HG03342 (cell line): ENCODE results near the gene ATXN7.

Experiments
- ATAC-seq: cut with Tn5 transposase; IDR thresholded peaks from one replicate; pipeline ENCODE4 v1.9.1; 2021; ENCODE audit warnings: mild to moderate bottlenecking, moderate library complexity; ENCODE audit not compliant: unreplicated experiment

The ATXN7 gene

GRCh38 chr3:63980019-63980418 is 116.4 kb downstream of the ATXN7 start:
- no peak for ATAC-seq

- no peak for ATAC-seq
Observed at GRCh38 chr3:63980830-63981498, 117.3 kb downstream of the ATXN7 start.

GRCh38 chr3:63981980-63982379 is 118.3 kb downstream of the ATXN7 start:
- no peak for ATAC-seq

- ATAC-seq: no peak
Observed at GRCh38 chr3:63984391-63984790, 120.7 kb downstream of the ATXN7 start.

GRCh38 chr3:63986146-63986545 is 122.5 kb downstream of the ATXN7 start:
- ATAC-seq: no peak

- ATAC-seq: no peak
Observed at GRCh38 chr3:63986831-63987230, 123.2 kb downstream of the ATXN7 start.

GRCh38 chr3:63988943-63989342 is 125.3 kb downstream of the ATXN7 start:
- no peak for ATAC-seq

- no peak for ATAC-seq
Observed at GRCh38 chr3:63990204-63990603, 126.5 kb downstream of the ATXN7 start.

GRCh38 chr3:63990733-63991132 is 127.1 kb downstream of the ATXN7 start:
- no peak for ATAC-seq

- no peak for ATAC-seq
Observed at GRCh38 chr3:63991666-63992065, 128.0 kb downstream of the ATXN7 start.

GRCh38 chr3:63992516-63993209 is 129.0 kb downstream of the ATXN7 start:
- ATAC-seq: no peak

- ATAC-seq: peak; percentile 86
Observed at GRCh38 chr3:63993653-63994079, 130.0 kb downstream of the ATXN7 start.

- no peak for ATAC-seq
Observed at GRCh38 chr3:63995086-63995485, 131.4 kb downstream of the ATXN7 start.

GRCh38 chr3:63998852-63999754 is 135.4 kb downstream of the ATXN7 start:
- ATAC-seq: no peak

- ATAC-seq: no peak
Observed at GRCh38 chr3:64000453-64001055, 136.9 kb downstream of the ATXN7 start.

- ATAC-seq: no peak
Observed at GRCh38 chr3:64002233-64002632, 138.6 kb downstream of the ATXN7 start.

GRCh38 chr3:64003589-64003988 is 139.9 kb downstream of the ATXN7 start:
- no peak for ATAC-seq

- ATAC-seq: no peak
Observed at GRCh38 chr3:64008017-64008416, 144.3 kb downstream of the ATXN7 start.

GRCh38 chr3:64008487-64009351 is 145.1 kb downstream of the ATXN7 start:
- no peak for ATAC-seq

- no peak for ATAC-seq
Observed at GRCh38 chr3:64009528-64009927, 145.9 kb downstream of the ATXN7 start.
